OCI-LY7 (cell line): ENCODE data around the gene SHCBP1. TPM values are rescaled to one million over a fixed set of nuclear protein-coding genes. Genes with fewer than 3 reads are reported as not detected.

Experiments
- BruUV-seq: library from RNA; stranded (reverse); fragments of 400-500 nt; replicated peaks from 2 replicates; lab custom pipeline; 2021; lab: Mats Ljungman, UMichigan
- CTCF ChIA-PET: fragments of 300-600 bp; sonication (Branson Sonifier 250); formaldehyde crosslinking; loops from one replicate; lab custom pipeline; 2022; ENCODE audit warnings: antibody characterized with exemption; ENCODE audit not compliant: unreplicated experiment; lab: Charles Lee
- POLR2A ChIA-PET: fragments of 300-600 bp; sonication (Branson Sonifier 250); formaldehyde crosslinking; loops from one replicate; lab custom pipeline; 2022; ENCODE audit warnings: antibody characterized with exemption; lab: Charles Lee
- DNase-seq: peaks from one replicate; pipeline ENCODE4 v3.0.0-alpha.2; 2015; ENCODE audit warnings: low spot score
- H2AFZ ChIP-seq: fragments of 200-600 bp; sonication (generic), shearing (Covaris generic); 2 replicates; pipeline ENCODE4 v1.6.1; 2014; ENCODE audit warnings: mild to moderate bottlenecking, antibody characterized with exemption, low read length, moderate library complexity
- H3K27ac ChIP-seq: fragments of 200-600 bp; sonication (generic); 2 replicates; pipeline ENCODE4 v1.5.1; 2014; ENCODE audit warnings: mixed run types, low read depth, mild to moderate bottlenecking, moderate library complexity, low read length, inconsistent platforms; ENCODE audit not compliant: poor library complexity, severe bottlenecking
- H3K36me3 ChIP-seq: fragments of 200-600 bp; sonication (generic); 2 replicates; pipeline ENCODE4 v1.6.1; 2014; ENCODE audit warnings: mild to moderate bottlenecking, antibody characterized with exemption, low read length, moderate library complexity, mixed read lengths; ENCODE audit not compliant: insufficient read depth
- H3K4me1 ChIP-seq: fragments of 200-600 bp; sonication (generic); 2 replicates; pipeline ENCODE4 v1.5.1; 2014; ENCODE audit warnings: mild to moderate bottlenecking, low read length; ENCODE audit not compliant: insufficient read depth, poor library complexity, severe bottlenecking
- H3K4me2 ChIP-seq: fragments of 200-600 bp; sonication (generic); 2 replicates; pipeline ENCODE4 v1.6.1; 2014; ENCODE audit warnings: mild to moderate bottlenecking, low read length
- H3K4me3 ChIP-seq: fragments of 200-600 bp; sonication (generic); 2 replicates; pipeline ENCODE4 v1.5.1; 2014; ENCODE audit warnings: mild to moderate bottlenecking, low read depth, low read length; ENCODE audit not compliant: poor library complexity, severe bottlenecking
- H3K79me2 ChIP-seq: fragments of 200-600 bp; sonication (generic); 2 replicates; pipeline ENCODE4 v1.6.1; 2016; ENCODE audit warnings: low read depth, mild to moderate bottlenecking, low read length, moderate library complexity, mixed read lengths; ENCODE audit not compliant: insufficient read depth
- H3K9me2 ChIP-seq: fragments of 200-600 bp; sonication (generic); 2 replicates; pipeline ENCODE4 v1.6.1; 2016; ENCODE audit warnings: mild to moderate bottlenecking, low read length, mixed read lengths; ENCODE audit not compliant: insufficient read depth
- H3K9me3 ChIP-seq: fragments of 200-600 bp; sonication (generic); 2 replicates; pipeline ENCODE4 v1.6.1; 2014; ENCODE audit warnings: mild to moderate bottlenecking, mixed run types, low read length, mixed read lengths
- H4K20me1 ChIP-seq: fragments of 200-600 bp; sonication (generic); 2 replicates; pipeline ENCODE4 v1.6.1; 2014; ENCODE audit warnings: mild to moderate bottlenecking, antibody characterized with exemption, low read length, moderate library complexity, mixed read lengths; ENCODE audit not compliant: insufficient read depth
- CTCF ChIP-seq: fragments of 200-600 bp; sonication (generic); conservative IDR thresholded peaks from 2 replicates; pipeline ENCODE4 v1.5.1; 2014; ENCODE audit warnings: mild to moderate bottlenecking, antibody characterized with exemption, low read length, moderate library complexity, mixed read lengths
- EZH2phosphoT487 ChIP-seq: fragments of 200-600 bp; sonication (generic); IDR thresholded peaks from 2 replicates; pipeline ENCODE4 v1.6.1; 2018; ENCODE audit warnings: low read depth, borderline replicate concordance, mild to moderate bottlenecking, mixed run types, antibody characterized with exemption, low read length, moderate library complexity, mixed read lengths
- intact Hi-C: fragments of 100-400 bp; cut with micrococcal nuclease; formaldehyde crosslinking; loops from one replicate; pipeline ENCODE4 v1.10.0; 2022; ENCODE audit not compliant: unreplicated experiment
- total RNA-seq, 2 experiments: library from RNA; depleted of rRNA in 1 of 2; stranded (reverse); fragments of >200 nt in 1 of 2; shearing (Covaris generic) in 1 of 2; gene quantifications; 2 replicates each; pipeline ENCODE4 v1.2.3, GENCODE V29; 2014 to 2022

The SHCBP1 gene
- total RNA-seq, 2 experiments from 2014 or later: 32.6 to 49.5 TPM

GRCh38 chr16:46582313-46582712 lies 38.9 kb downstream of the SHCBP1 start:
- Histone ChIP-seq H3K4me3 (no peak overlapping the region), H3K4me1 (no peaks in the 10 kb centered on the region), H3K36me3 (peaks cover 82% of the 10 kb centered on the region), H4K20me1 (no peaks in the 10 kb centered on the region), H3K9me2 (no peaks in the 10 kb centered on the region), H2AFZ (no peak overlapping the region), H3K79me2 (peaks cover 32% of the 10 kb centered on the region), H3K4me2 (no peak overlapping the region), H3K9me3 (peaks cover 19% of the 10 kb centered on the region), H3K27ac (no peak overlapping the region)
- intact Hi-C loops: no loop called here
- no peak for TF ChIP-seq CTCF
- no peak for TF ChIP-seq EZH2phosphoT487
- ChIA-PET CTCF (no interaction called here), POLR2A (interaction anchor here (0.9 to 1.7 kb wide), 4 partner anchors 11 to 38 kb away, joined by 4 to 10 read pairs (median 4); partner anchors contain the start of gene SHCBP1)
- no TSS peak for BruUV-seq
- DNase-seq: no peak

GRCh38 chr16:46577988-46578579 lies 43.1 kb downstream of the SHCBP1 start:
- H3K27ac ChIP-seq: no peak overlapping the region
- DNase-seq: no peak
- no peak overlapping the region for H3K4me2 ChIP-seq
- H3K36me3 ChIP-seq: peaks cover 48% of the 10 kb centered on the region
- no peaks in the 10 kb centered on the region for H3K9me2 ChIP-seq
- H4K20me1 ChIP-seq: no peaks in the 10 kb centered on the region
- BruUV-seq: no TSS peak
- H3K4me3 ChIP-seq: no peak overlapping the region
- H3K9me3 ChIP-seq: no peaks in the 10 kb centered on the region
- no peaks in the 10 kb centered on the region for H3K4me1 ChIP-seq
- intact Hi-C loops: no loop called here
- ChIA-PET POLR2A (interaction anchor here (0.7 to 1.3 kb wide), 3 partner anchors 8 to 360 kb away, joined by 3 to 4 read pairs (median 3); no protein-coding TSS in a partner anchor), CTCF (no interaction called here)
- TF ChIP-seq EZH2phosphoT487: no peak
- TF ChIP-seq CTCF: no peak
- no peaks in the 10 kb centered on the region for H3K79me2 ChIP-seq
- H2AFZ ChIP-seq: no peak overlapping the region

GRCh38 chr16:46573834-46574159 lies 47.4 kb downstream of the SHCBP1 start:
- Histone ChIP-seq H4K20me1 (no peaks in the 10 kb centered on the region), H3K9me3 (no peaks in the 10 kb centered on the region), H3K4me3 (no peak overlapping the region), H3K36me3 (peaks cover 16% of the 10 kb centered on the region), H3K4me2 (no peak overlapping the region), H3K27ac (no peak overlapping the region), H3K9me2 (no peaks in the 10 kb centered on the region), H3K4me1 (no peaks in the 10 kb centered on the region), H2AFZ (no peak overlapping the region), H3K79me2 (no peaks in the 10 kb centered on the region)
- ChIA-PET CTCF (no interaction called here), POLR2A (no interaction called here)
- intact Hi-C loops: no loop called here
- DNase-seq: no peak
- no TSS peak for BruUV-seq
- TF ChIP-seq EZH2phosphoT487: no peak
- TF ChIP-seq CTCF: no peak
